Stimulated activated CD8-positive, alpha-beta memory T cell treated with anti-CD3 and anti-CD28 coated beads, Interleukin-4, amount 100 ng/mL, for 48 hours (primary cell): ENCODE measurements around the gene SENP3.

ENCODE experiments used
- DNase-seq: peaks from one replicate; pipeline ENCODE4 v3.0.0-alpha.2; 2020

SENP3 gene

GRCh38 chr17:7561589-7562207 lies at the start of gene SENP3:
Gene SENP3, plus strand, starts transcription at chr17:7561919. Its CDS starts 1,158 bp downstream, at chr17:7563077.
- DNase-seq = peak; percentile 92

GRCh38 chr17:7512105-7512504 lies 49.6 kb upstream of the SENP3 start:
- DNase-seq = no peak

GRCh38 chr17:7512824-7513540 lies 48.7 kb upstream of the SENP3 start:
- no peak for DNase-seq

GRCh38 chr17:7513850-7514419 lies 47.8 kb upstream of the SENP3 start:
- no peak for DNase-seq

- no peak for DNase-seq
Observed at GRCh38 chr17:7515911-7516610, 45.7 kb upstream of the SENP3 start.

GRCh38 chr17:7523033-7523432 lies 38.7 kb upstream of the SENP3 start:
- peak; percentile 72 for DNase-seq

GRCh38 chr17:7528842-7529241 lies 32.9 kb upstream of the SENP3 start:
- no peak for DNase-seq

DNA sequence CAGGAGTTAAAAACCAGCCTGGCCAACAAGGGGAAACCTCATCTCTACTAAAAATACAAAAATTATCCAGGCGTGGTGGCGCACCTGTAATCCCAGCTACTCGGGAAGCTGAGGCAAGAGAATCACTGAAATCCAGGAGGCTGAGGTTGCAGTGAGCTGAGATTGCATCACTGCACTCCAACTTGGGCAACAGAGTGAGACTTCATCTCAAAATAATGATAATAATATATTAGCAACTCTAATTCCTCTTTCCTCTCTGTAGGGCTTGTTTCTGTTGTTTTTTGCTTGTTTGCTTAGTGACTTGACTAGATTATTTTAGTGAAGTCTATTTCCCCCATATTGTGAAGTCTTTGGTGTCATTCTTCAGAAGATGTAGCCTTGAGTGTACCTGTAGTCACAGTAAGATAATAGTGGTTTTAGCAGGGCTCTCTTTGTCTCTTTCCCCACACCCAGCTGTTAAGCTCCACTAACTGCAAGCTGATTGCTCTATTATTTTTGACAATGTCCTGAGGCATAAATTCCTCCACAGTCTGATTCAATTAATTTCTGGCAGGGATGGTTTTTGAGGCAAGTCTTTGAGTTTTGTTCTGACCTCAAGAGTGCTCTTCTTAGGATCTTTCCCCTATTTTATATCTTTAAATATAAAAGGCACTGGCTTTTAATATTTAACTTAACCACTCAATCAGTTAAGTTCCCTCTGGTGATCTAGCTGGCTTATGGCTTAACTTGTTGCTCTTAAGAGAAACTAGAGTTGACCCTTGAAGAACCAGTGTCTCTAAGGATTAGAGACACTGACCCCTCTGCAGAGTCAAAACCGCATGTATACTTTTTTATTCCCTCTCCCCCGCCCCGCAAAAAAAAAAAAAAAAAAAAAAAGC lies 31.5 kb upstream of the SENP3 start:
- DNase-seq = no peak

DNA sequence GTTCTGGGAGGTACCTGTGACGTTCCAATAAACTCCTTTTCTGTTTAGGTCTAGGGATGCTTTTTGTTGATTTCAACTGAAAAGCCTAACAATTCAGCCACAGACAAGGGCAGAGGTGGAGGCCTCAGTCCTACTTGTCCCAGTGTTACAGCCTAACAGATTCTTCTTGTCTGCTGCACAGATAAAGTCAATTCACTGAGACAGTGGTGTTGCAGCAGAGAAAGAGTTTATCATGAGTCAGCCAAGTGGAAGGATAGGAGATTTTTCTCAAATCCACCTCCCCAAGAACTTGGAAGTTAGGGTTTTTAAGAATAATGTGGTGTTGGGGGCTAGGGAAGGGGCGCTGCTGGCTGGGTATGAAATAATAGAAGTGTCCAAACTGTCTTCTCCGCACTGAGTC lies 23.7 kb upstream of the SENP3 start:
- no peak for DNase-seq

DNA sequence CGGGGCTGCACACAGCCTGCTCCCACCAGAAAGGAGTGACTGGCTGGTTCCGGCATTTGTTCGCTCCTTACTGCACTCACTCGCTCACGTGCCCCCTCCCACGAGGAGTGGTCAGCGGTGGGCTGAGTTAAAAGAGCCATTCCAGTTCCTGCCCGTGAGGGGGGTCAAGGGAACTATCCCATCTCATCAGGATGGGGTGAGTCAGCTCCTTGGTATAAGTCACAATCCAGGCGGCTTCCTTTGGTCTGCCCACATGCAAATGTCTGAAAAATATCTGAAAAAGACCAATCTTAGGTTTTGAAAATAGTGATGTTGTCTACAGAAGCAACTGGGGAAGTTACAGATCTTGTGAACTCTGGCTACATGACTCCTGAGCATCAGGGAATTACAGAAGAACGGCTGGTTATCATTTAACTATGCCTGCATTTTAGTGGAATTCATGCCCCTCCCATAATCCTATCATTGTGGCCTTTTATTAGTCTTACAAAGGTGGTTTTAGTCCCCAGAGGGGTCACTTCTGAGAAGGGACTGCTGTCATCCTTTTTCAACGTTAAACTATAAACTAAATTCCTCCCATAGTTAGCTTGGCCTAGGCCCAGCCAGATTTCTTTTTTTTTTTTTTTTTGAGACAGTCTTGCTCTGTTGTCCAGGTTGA lies 22.7 kb upstream of the SENP3 start:
- DNase-seq = no peak

DNA sequence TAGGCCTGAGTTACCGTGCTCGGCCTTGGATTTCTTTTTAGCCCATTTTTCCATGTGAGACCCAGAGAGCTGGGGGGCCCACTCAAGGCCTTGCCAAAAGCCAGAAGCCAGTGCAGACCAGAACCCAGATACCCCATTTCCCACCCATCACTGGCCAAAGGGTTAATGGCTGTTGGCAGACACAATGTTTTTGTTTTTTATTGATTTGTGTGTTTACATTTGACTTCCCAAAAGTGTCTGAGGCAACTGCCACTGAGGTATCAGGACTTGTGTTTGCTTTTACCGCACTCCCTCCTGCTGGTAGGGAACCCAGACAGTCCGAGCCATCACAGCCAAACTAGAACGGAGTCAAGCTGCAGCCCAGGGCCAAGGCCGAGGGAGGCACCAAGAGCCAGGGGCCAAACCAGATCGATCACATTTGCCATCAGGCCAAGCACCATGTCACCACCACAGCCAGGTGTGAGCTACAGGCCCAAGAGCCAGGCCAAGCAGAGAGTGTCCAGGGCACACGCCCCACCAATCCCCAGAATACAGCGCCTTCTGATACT lies 20.6 kb upstream of the SENP3 start:
- DNase-seq = no peak

- DNase-seq = no peak
Observed at GRCh38 chr17:7544911-7545310, 16.8 kb upstream of the SENP3 start.

DNA sequence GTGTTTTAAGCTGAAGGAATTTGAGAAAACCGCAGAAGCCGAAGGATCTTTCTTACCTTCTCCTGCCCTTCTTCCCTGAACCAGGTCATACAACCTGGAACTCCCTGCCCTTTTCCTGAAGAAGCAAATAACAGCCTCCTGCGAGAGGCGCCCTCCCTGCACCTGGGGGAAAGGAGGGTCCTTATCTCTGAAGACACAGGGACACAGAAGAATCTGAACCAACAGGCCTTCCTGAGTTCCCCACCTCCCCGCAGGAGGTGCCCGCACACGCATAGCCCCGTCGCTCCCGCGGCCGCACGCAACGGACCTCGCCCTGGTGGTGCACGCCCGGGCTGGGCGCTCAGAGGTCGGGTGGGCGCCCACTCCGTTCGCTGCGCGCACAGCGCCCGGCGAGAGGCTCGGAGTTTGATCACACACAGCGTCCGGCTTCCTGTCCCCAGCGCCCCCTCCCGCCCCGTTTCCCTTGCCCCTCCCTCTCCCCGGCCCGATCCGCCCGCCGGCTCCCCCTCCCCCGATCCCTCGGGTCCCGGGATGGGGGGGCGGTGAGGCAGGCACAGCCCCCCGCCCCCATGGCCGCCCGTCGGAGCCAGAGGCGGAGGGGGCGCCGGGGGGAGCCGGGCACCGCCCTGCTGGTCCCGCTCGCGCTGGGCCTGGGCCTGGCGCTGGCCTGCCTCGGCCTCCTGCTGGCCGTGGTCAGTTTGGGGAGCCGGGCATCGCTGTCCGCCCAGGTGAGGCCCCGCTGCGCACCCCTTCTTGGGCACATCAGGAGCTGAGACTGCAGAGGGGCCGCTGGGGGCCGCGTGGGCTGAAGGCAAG lies 12.9 kb upstream of the SENP3 start, which contains the start of gene TNFSF12:
Gene TNFSF12 (plus strand): TSS at position 474 of the 816 bp plus-strand sequence. CDS start 96 bp downstream, at position 570.
- peak; percentile 72 for DNase-seq

DNA sequence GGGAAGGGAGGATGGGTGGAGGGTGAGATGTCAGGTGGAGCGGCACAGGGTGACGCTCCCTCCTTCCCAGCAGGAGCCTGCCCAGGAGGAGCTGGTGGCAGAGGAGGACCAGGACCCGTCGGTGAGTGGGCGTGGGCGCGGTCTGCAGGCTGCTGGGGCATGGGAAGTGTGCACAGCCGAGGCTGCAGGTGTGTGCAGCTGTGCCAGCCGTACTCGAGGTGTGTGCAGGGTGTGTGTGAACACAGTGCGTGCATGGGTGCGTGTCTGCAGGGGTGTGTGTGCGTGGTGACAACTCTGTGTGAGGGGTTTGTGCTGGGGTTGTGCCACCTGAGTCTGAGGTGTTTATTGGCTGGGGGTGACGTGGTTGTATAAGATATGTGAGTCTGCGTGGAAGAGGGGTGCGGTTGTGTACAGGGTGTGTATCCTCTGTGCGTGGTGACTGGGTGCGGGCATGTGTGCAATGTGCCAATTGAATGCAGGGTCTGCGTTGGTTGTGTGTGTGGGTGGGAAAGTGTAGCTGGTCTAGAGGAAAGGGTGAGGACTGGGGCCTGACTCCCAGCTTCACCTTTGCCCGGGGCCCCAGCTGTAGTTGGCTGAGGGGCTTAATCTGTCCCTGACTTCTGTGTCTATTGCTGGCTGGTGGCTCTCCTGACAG lies 12.2 kb upstream of the SENP3 start:
- DNase-seq = peak; percentile 63

DNA sequence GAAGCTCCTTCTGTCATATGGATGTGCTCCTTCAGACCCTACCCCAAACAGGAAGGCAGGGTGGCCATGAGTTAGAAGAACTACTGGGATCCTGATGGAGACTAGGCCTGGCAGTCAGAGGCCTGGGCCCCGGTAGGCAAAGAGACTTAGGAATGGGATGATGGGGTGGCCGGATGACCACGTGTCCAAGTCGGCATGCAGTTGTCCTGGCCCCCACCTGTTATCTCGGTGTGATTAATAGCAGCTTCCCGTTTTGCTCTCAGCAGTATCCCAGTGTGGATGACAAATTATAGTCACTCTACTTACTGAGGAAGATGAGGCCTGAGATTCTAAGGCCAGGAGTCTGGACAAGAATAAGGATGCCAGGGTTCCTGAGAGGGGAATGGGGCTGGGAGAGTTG lies 11.4 kb upstream of the SENP3 start:
- no peak for DNase-seq

- no peak for DNase-seq
Observed at GRCh38 chr17:7551396-7551795, 10.3 kb upstream of the SENP3 start.

- no peak for DNase-seq
Observed at GRCh38 chr17:7552621-7553051, 9.1 kb upstream of the SENP3 start.

- DNase-seq = no peak
Observed at GRCh38 chr17:7553356-7553755, 8.4 kb upstream of the SENP3 start.

- no peak for DNase-seq
Observed at GRCh38 chr17:7555320-7555948, 6.3 kb upstream of the SENP3 start.

- no peak for DNase-seq
Observed at GRCh38 chr17:7556627-7557026, 5.1 kb upstream of the SENP3 start.
